PC-3 (cell line): ENCODE results near the gene SPATA2. TPM values are rescaled to one million over a fixed set of nuclear protein-coding genes. Genes with fewer than 3 reads are reported as not detected.

Source experiments
- ATAC-seq: fragments of 200-7000 bp; cut with Tn5 transposase; 2 replicates; pipeline ENCODE4 v1.9.1; 2020; ENCODE audit warnings: mild to moderate bottlenecking, moderate library complexity
- BruUV-seq: library from RNA; stranded (reverse); fragments of 400-500 nt; replicated peaks from 2 replicates; lab custom pipeline; 2021; lab: Mats Ljungman, UMichigan
- CTCF ChIA-PET: fragments of 300-600 bp; sonication (Branson Sonifier 250); formaldehyde crosslinking; loops from one replicate; lab custom pipeline; 2022; ENCODE audit warnings: antibody characterized with exemption; lab: Charles Lee
- POLR2A ChIA-PET: fragments of 300-600 bp; sonication (Branson Sonifier 250); formaldehyde crosslinking; loops from one replicate; lab custom pipeline; 2022; ENCODE audit warnings: antibody characterized with exemption; ENCODE audit not compliant: unreplicated experiment; lab: Charles Lee
- DNase-seq: peaks from one replicate; pipeline ENCODE4 v3.0.0-alpha.2; 2015
- H2AFZ ChIP-seq: fragments of 300-600 bp; sonication (generic); 2 replicates; pipeline ENCODE4 v1.6.0; 2016; ENCODE audit warnings: antibody characterized with exemption, low read length
- H3F3A ChIP-seq: fragments of 300-600 bp; sonication (generic); one replicate; pipeline ENCODE4 v1.6.0; 2017; ENCODE audit warnings: antibody characterized with exemption, low read length, control low read depth, mild to moderate bottlenecking; ENCODE audit not compliant: unreplicated experiment
- H3K27ac ChIP-seq: fragments of 300-600 bp; sonication (generic); 2 replicates; pipeline ENCODE4 v1.5.1; 2016; ENCODE audit warnings: mild to moderate bottlenecking, low read length
- H3K27me3 ChIP-seq: fragments of 300-600 bp; sonication (generic); 2 replicates; pipeline ENCODE4 v1.6.1; 2016; ENCODE audit warnings: low read length, mixed read lengths
- H3K36me3 ChIP-seq: fragments of 300-600 bp; sonication (generic); 2 replicates; pipeline ENCODE4 v1.6.1; 2016; ENCODE audit warnings: low read depth, mixed run types, low read length, mixed read lengths
- H3K4me1 ChIP-seq: fragments of 300-600 bp; sonication (generic); 2 replicates; pipeline ENCODE4 v1.5.1; 2016; ENCODE audit warnings: low read length; ENCODE audit not compliant: insufficient read depth
- H3K4me2 ChIP-seq: fragments of 300-600 bp; sonication (generic); 2 replicates; pipeline ENCODE4 v1.6.0; 2016; ENCODE audit warnings: low read length
- H3K4me3 ChIP-seq: fragments of 300-600 bp; sonication (generic); 2 replicates; pipeline ENCODE4 v1.5.1; 2016; ENCODE audit warnings: mild to moderate bottlenecking, low read length, mixed read lengths
- H3K79me2 ChIP-seq: fragments of 300-600 bp; sonication (generic); 2 replicates; pipeline ENCODE4 v1.6.1; 2017; ENCODE audit warnings: low read length, mixed read lengths
- H3K9ac ChIP-seq: fragments of 300-600 bp; sonication (generic); 2 replicates; pipeline ENCODE4 v1.6.0; 2016; ENCODE audit warnings: mild to moderate bottlenecking, low read length
- H3K9me2 ChIP-seq: fragments of 300-600 bp; sonication (generic); replicated peaks from 2 replicates; pipeline ENCODE4 v1.6.1; 2016; ENCODE audit warnings: mixed run types, low read length, mixed read lengths
- H3K9me3 ChIP-seq: fragments of 300-600 bp; sonication (generic); 2 replicates; pipeline ENCODE4 v1.6.1; 2016; ENCODE audit warnings: low read length, mixed read lengths
- H4K20me1 ChIP-seq: fragments of 300-600 bp; sonication (generic); 2 replicates; pipeline ENCODE4 v1.6.1; 2016; ENCODE audit warnings: low read length, mixed read lengths
- CTCF ChIP-seq: fragments of 300-600 bp; sonication (generic); conservative IDR thresholded peaks from 2 replicates; pipeline ENCODE4 v1.5.1; 2017; ENCODE audit warnings: antibody characterized with exemption, low read depth, mild to moderate bottlenecking, low read length
- EZH2 ChIP-seq: fragments of 300-600 bp; sonication (generic); IDR thresholded peaks from one replicate; pipeline ENCODE4 v1.6.1; 2017; ENCODE audit warnings: antibody characterized with exemption, mild to moderate bottlenecking, low read length; ENCODE audit not compliant: unreplicated experiment
- EZH2phosphoT487 ChIP-seq: fragments of 300-600 bp; sonication (generic); IDR thresholded peaks from 2 replicates; pipeline ENCODE4 v1.6.1; 2018; ENCODE audit warnings: mild to moderate bottlenecking, antibody characterized with exemption, low read length, borderline replicate concordance
- intact Hi-C: fragments of 100-400 bp; cut with micrococcal nuclease; formaldehyde crosslinking; loops from 2 replicates; pipeline ENCODE4 v1.9.0; 2023
- total RNA-seq: library from RNA; depleted of rRNA; stranded (reverse); fragments of >200 nt; gene quantifications from 2 replicates; pipeline ENCODE4 v1.2.3, GENCODE V29; 2014

Gene SPATA2
- total RNA-seq, 1 experiment from 2014 or later = 7.4 TPM

- intact Hi-C loops = no loop called here
- no peaks in the 10 kb centered on the region for H3K9me2 ChIP-seq
- BruUV-seq = no TSS peak
These were observed 27.6 kb upstream of the SPATA2 start for GRCh38 chr20:49942942-49943341.

GRCh38 chr20:49942303-49942702 is 27.0 kb upstream of the SPATA2 start:
- H3K9me3 ChIP-seq = no peaks in the 10 kb centered on the region
- TF ChIP-seq EZH2 = no peak
- no peak for TF ChIP-seq EZH2phosphoT487
- no peak for TF ChIP-seq CTCF
- no peak overlapping the region for H3K4me2 ChIP-seq
- DNase-seq (no peak), ATAC-seq (no peak)
- POLR2A ChIA-PET = no interaction called here
- no peaks in the 10 kb centered on the region for H3K27me3 ChIP-seq
- peaks cover 17% of the 10 kb centered on the region for H3K4me1 ChIP-seq
- H3K27ac ChIP-seq = no peak overlapping the region
- H3K36me3 ChIP-seq = peaks cover 53% of the 10 kb centered on the region
- H3K9ac ChIP-seq = no peak overlapping the region
- H3K4me3 ChIP-seq = no peak overlapping the region
- no TSS peak for BruUV-seq
- intact Hi-C loops = no loop called here
- peaks cover 74% of the 10 kb centered on the region for H3K79me2 ChIP-seq
- no peaks in the 10 kb centered on the region for H3K9me2 ChIP-seq
- peaks cover 13% of the 10 kb centered on the region for H4K20me1 ChIP-seq
- H3F3A ChIP-seq = no peaks in the 10 kb centered on the region
- H2AFZ ChIP-seq = no peak overlapping the region
- CTCF ChIA-PET = no interaction called here

More at GRCh38 chr20:49942942-49943341, 27.6 kb upstream of the SPATA2 start:
- TF ChIP-seq EZH2 (no peak), CTCF (no peak), EZH2phosphoT487 (no peak)
- DNase-seq (no peak), ATAC-seq (no peak)
- CTCF ChIA-PET = interaction anchor here (0.7 kb wide), 1 partner anchor 56 kb away, joined by 5 read pairs; no protein-coding TSS in a partner anchor
- Histone ChIP-seq H3K79me2 (peaks cover 68% of the 10 kb centered on the region), H3F3A (no peaks in the 10 kb centered on the region), H3K9ac (no peak overlapping the region), H3K27me3 (no peaks in the 10 kb centered on the region), H4K20me1 (peaks cover 9% of the 10 kb centered on the region), H3K9me3 (no peaks in the 10 kb centered on the region), H3K36me3 (peaks cover 56% of the 10 kb centered on the region), H2AFZ (no peak overlapping the region), H3K27ac (no peak overlapping the region), H3K4me1 (peaks cover 12% of the 10 kb centered on the region), H3K4me3 (no peak overlapping the region), H3K4me2 (no peak overlapping the region)
- POLR2A ChIA-PET = no interaction called here

GRCh38 chr20:49941456-49941855 is 26.1 kb upstream of the SPATA2 start:
- Histone ChIP-seq H3K4me1 (peaks cover 17% of the 10 kb centered on the region), H3K27ac (no peak overlapping the region), H3F3A (no peaks in the 10 kb centered on the region), H3K9ac (no peak overlapping the region), H3K36me3 (peaks cover 48% of the 10 kb centered on the region), H3K4me2 (no peak overlapping the region), H4K20me1 (peaks cover 13% of the 10 kb centered on the region), H3K27me3 (no peaks in the 10 kb centered on the region), H3K79me2 (peaks cover 83% of the 10 kb centered on the region), H3K9me3 (no peaks in the 10 kb centered on the region), H2AFZ (no peak overlapping the region), H3K9me2 (no peaks in the 10 kb centered on the region), H3K4me3 (no peak overlapping the region)
- intact Hi-C loops = no loop called here
- TF ChIP-seq CTCF (no peak), EZH2 (no peak), EZH2phosphoT487 (no peak)
- ATAC-seq = no peak
- ChIA-PET CTCF (no interaction called here), POLR2A (no interaction called here)
- no TSS peak for BruUV-seq
- no peak for DNase-seq
